Measurements from ENCODE around the gene GATA5. TPM values are rescaled to one million over a fixed set of nuclear protein-coding genes. Genes with fewer than 3 reads are reported as not detected.

GATA5 gene
- polyA plus RNA-seq, 1 donor from 2014 or later: not detected

DNA sequence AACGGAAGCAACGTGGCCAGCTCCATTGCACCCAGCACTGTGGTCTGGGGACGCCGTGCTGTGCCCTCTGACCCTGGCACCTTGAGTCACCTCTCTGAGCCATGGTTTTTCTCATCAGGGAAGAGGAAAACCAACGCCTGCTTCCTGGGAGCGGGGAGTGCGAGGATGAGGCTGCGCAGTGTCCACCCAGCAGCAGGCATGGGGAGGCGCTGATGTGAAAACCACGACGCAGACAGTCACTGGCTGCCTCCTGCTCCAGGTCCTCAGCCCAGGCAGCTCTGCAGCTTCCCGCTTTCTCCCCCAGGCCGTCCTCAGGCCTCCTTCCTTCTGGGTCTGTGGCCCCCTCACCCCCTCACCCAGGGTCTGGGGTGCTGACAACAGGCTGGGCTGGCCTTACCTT, 14.0 kb downstream of the GATA5 start:
- H3K27me3 ChIP-seq (ENCODE audit: insufficient read depth, low read depth, low read length): no peaks in the 10 kb centered on the region
- H3K27ac ChIP-seq (ENCODE audit: low read length): no peak overlapping the region
- H3K9me3 ChIP-seq (ENCODE audit: low read length): no peaks in the 10 kb centered on the region
- H3K9me2 ChIP-seq (ENCODE audit: insufficient read depth, low read length): no peaks in the 10 kb centered on the region
- H4K20me1 ChIP-seq (ENCODE audit: insufficient read depth): no peaks in the 10 kb centered on the region
- H3K79me2 ChIP-seq (replicated peaks; ENCODE audit: insufficient read depth, low read length): no peaks in the 10 kb centered on the region
- no peak overlapping the region for H3K9ac ChIP-seq (ENCODE audit: low read length)
- H2AFZ ChIP-seq (ENCODE audit: low read depth, low read length): no peak overlapping the region
- no peak overlapping the region for H3K4me2 ChIP-seq (ENCODE audit: low read length)
- no peaks in the 10 kb centered on the region for H3K36me3 ChIP-seq (ENCODE audit: insufficient read depth, low read length)
- TF ChIP-seq EZH2 (IDR thresholded peaks at IDR 0.05; ENCODE audit: borderline replicate concordance, insufficient read depth, low read length, poor library complexity, severe bottlenecking): no peak
- TF ChIP-seq SMC3 (conservative IDR thresholded peaks at IDR 0.05; ENCODE audit: poor library complexity): no peak
- TF ChIP-seq EP300 (conservative IDR thresholded peaks at IDR 0.05; ENCODE audit: poor library complexity, severe bottlenecking): no peak
- no peak for TF ChIP-seq MXI1 (conservative IDR thresholded peaks at IDR 0.05; ENCODE audit: poor library complexity, severe bottlenecking)
- TF ChIP-seq, protein P1, sequence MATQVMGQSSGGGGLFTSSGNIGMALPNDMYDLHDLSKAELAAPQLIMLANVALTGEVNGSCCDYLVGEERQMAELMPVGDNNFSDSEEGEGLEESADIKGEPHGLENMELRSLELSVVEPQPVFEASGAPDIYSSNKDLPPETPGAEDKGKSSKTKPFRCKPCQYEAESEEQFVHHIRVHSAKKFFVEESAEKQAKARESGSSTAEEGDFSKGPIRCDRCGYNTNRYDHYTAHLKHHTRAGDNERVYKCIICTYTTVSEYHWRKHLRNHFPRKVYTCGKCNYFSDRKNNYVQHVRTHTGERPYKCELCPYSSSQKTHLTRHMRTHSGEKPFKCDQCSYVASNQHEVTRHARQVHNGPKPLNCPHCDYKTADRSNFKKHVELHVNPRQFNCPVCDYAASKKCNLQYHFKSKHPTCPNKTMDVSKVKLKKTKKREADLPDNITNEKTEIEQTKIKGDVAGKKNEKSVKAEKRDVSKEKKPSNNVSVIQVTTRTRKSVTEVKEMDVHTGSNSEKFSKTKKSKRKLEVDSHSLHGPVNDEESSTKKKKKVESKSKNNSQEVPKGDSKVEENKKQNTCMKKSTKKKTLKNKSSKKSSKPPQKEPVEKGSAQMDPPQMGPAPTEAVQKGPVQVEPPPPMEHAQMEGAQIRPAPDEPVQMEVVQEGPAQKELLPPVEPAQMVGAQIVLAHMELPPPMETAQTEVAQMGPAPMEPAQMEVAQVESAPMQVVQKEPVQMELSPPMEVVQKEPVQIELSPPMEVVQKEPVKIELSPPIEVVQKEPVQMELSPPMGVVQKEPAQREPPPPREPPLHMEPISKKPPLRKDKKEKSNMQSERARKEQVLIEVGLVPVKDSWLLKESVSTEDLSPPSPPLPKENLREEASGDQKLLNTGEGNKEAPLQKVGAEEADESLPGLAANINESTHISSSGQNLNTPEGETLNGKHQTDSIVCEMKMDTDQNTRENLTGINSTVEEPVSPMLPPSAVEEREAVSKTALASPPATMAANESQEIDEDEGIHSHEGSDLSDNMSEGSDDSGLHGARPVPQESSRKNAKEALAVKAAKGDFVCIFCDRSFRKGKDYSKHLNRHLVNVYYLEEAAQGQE (IDR thresholded peaks at IDR 0.05; ENCODE audit: borderline replicate concordance): no peak
- TF ChIP-seq, protein P2, sequence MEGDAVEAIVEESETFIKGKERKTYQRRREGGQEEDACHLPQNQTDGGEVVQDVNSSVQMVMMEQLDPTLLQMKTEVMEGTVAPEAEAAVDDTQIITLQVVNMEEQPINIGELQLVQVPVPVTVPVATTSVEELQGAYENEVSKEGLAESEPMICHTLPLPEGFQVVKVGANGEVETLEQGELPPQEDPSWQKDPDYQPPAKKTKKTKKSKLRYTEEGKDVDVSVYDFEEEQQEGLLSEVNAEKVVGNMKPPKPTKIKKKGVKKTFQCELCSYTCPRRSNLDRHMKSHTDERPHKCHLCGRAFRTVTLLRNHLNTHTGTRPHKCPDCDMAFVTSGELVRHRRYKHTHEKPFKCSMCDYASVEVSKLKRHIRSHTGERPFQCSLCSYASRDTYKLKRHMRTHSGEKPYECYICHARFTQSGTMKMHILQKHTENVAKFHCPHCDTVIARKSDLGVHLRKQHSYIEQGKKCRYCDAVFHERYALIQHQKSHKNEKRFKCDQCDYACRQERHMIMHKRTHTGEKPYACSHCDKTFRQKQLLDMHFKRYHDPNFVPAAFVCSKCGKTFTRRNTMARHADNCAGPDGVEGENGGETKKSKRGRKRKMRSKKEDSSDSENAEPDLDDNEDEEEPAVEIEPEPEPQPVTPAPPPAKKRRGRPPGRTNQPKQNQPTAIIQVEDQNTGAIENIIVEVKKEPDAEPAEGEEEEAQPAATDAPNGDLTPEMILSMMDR (IDR thresholded peaks at IDR 0.05; ENCODE audit: poor library complexity, severe bottlenecking): no peak
- no peak for TF ChIP-seq RAD21 (conservative IDR thresholded peaks at IDR 0.05)
- no peak for TF ChIP-seq TAF1 (IDR thresholded peaks at IDR 0.05; ENCODE audit: low read depth)
- no peak for TF ChIP-seq POLR2AphosphoS5 (IDR thresholded peaks at IDR 0.05)
- H3F3A ChIP-seq (ENCODE audit: insufficient read depth, low read length, poor library complexity, severe bottlenecking): no peaks in the 10 kb centered on the region
- H3K4me3 ChIP-seq (ENCODE audit: low read length): no peak overlapping the region

DNA sequence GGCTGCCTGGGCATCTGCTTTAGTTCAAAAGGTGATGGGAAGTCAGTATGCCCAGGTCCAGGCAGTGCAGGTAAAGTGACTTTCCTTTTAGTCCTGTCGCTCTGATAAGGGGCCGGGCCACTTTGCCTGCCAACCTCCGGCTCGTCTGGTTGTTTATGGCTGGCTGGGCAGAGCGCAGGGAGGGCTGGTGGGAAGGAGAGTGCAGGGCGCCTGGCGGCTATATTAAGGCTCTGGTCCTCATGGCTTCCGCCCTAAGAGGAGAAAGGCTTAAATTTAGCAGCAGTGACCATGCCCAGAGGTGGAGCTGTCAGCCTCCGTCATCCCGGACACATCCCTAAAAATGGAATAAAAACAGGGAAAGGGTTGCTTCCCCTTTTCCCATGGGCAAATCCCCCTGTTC, 14.6 kb downstream of the GATA5 start:
- Histone ChIP-seq H3K9me2 (ENCODE audit: insufficient read depth, low read length) (no peaks in the 10 kb centered on the region), H3K9ac (ENCODE audit: low read length) (no peak overlapping the region), H3K4me3 (ENCODE audit: low read length) (no peak overlapping the region), H3K79me2 (replicated peaks; ENCODE audit: insufficient read depth, low read length) (no peaks in the 10 kb centered on the region), H3K36me3 (ENCODE audit: insufficient read depth, low read length) (no peaks in the 10 kb centered on the region), H3K27ac (ENCODE audit: low read length) (no peak overlapping the region), H3K9me3 (ENCODE audit: low read length) (no peaks in the 10 kb centered on the region), H3K27me3 (ENCODE audit: insufficient read depth, low read depth, low read length) (no peaks in the 10 kb centered on the region), H2AFZ (ENCODE audit: low read depth, low read length) (no peak overlapping the region), H4K20me1 (ENCODE audit: insufficient read depth) (no peaks in the 10 kb centered on the region), H3F3A (ENCODE audit: insufficient read depth, low read length, poor library complexity, severe bottlenecking) (no peaks in the 10 kb centered on the region), H3K4me2 (ENCODE audit: low read length) (no peak overlapping the region)
- TF ChIP-seq EP300 (conservative IDR thresholded peaks at IDR 0.05; ENCODE audit: poor library complexity, severe bottlenecking): no peak

DNA sequence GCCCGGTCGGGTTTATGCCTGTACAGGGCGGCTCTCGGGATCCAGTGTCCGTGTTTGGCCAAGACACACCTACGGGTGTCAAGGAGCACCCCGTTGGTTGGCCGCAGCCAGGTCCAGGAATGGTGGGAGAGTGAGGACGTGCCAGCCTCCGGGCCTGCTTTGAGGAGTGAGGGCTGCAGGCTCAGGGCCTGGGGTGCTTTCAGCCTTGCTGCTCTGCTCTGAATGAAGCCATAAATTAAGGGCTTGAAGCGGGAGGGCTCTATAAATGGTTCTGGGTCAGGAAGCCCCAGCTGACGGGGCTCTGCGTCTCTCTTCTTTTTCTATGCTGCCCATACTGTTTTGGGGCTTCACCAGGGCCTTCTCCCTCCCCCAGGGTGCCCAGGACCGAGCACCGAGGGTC, 15.1 kb downstream of the GATA5 start:
- H3K9ac ChIP-seq (ENCODE audit: low read length): no peak overlapping the region
- H3K9me2 ChIP-seq (ENCODE audit: insufficient read depth, low read length): no peaks in the 10 kb centered on the region
- no peaks in the 10 kb centered on the region for H3K36me3 ChIP-seq (ENCODE audit: insufficient read depth, low read length)
- no peak overlapping the region for H3K4me2 ChIP-seq (ENCODE audit: low read length)
- TF ChIP-seq TAF1 (IDR thresholded peaks at IDR 0.05; ENCODE audit: low read depth) (no peak), EZH2 (IDR thresholded peaks at IDR 0.05; ENCODE audit: borderline replicate concordance, insufficient read depth, low read length, poor library complexity, severe bottlenecking) (no peak), SMC3 (conservative IDR thresholded peaks at IDR 0.05; ENCODE audit: poor library complexity) (no peak), POLR2AphosphoS5 (IDR thresholded peaks at IDR 0.05) (no peak), EP300 (conservative IDR thresholded peaks at IDR 0.05; ENCODE audit: poor library complexity, severe bottlenecking) (no peak)
- TF ChIP-seq, protein P2 (IDR thresholded peaks at IDR 0.05; ENCODE audit: poor library complexity, severe bottlenecking): no peak
- no peaks in the 10 kb centered on the region for H3K27me3 ChIP-seq (ENCODE audit: insufficient read depth, low read depth, low read length)
- no peaks in the 10 kb centered on the region for H3F3A ChIP-seq (ENCODE audit: insufficient read depth, low read length, poor library complexity, severe bottlenecking)
- no peak overlapping the region for H3K4me3 ChIP-seq (ENCODE audit: low read length)
- H3K9me3 ChIP-seq (ENCODE audit: low read length): no peaks in the 10 kb centered on the region
- no peak overlapping the region for H3K27ac ChIP-seq (ENCODE audit: low read length)
- H2AFZ ChIP-seq (ENCODE audit: low read depth, low read length): no peak overlapping the region
- H4K20me1 ChIP-seq (ENCODE audit: insufficient read depth): no peaks in the 10 kb centered on the region
- no peaks in the 10 kb centered on the region for H3K79me2 ChIP-seq (replicated peaks; ENCODE audit: insufficient read depth, low read length)
